ENCODE data around the gene HIVEP3. TPM values are rescaled to one million over a fixed set of nuclear protein-coding genes. Genes with fewer than 3 reads are reported as not detected.

Gene HIVEP3
- total RNA-seq, 1 experiment from 2014 or later = 1.4 TPM

GRCh38 chr1:41855713-41856112, 63.0 kb downstream of the HIVEP3 start:
- Histone ChIP-seq H2BK20ac (ENCODE audit: low read depth, low read length, poor library complexity, severe bottlenecking) (no peak overlapping the region), H4K91ac (ENCODE audit: insufficient read length, low read depth, low read length) (no peak overlapping the region), H3K14ac (ENCODE audit: insufficient read depth, low read length) (no peak overlapping the region), H3K23me2 (ENCODE audit: insufficient read length, low read depth, low read length, poor library complexity, severe bottlenecking) (no peaks in the 10 kb centered on the region), H2BK120ac (ENCODE audit: low read depth, low read length, poor library complexity, severe bottlenecking) (no peak overlapping the region), H2BK12ac (ENCODE audit: insufficient read length, low read depth, low read length) (no peak overlapping the region), H2AK5ac (ENCODE audit: insufficient read length, low read length) (no peak overlapping the region), H2AFZ (ENCODE audit: low read length) (no peak overlapping the region), H3K9ac (ENCODE audit: extremely low read depth, insufficient read length, low read length) (no peak overlapping the region), H4K5ac (ENCODE audit: insufficient read length, low read depth, low read length) (no peak overlapping the region), H3K79me1 (ENCODE audit: insufficient read depth, low read depth, low read length, poor library complexity, severe bottlenecking) (no peaks in the 10 kb centered on the region), H3K4me1 (ENCODE audit: insufficient read depth, low read length) (peaks cover 4% of the 10 kb centered on the region; the same call in 1 of the 2 replicates), H3K27ac (ENCODE audit: insufficient read length, low read depth, low read length) (no peak overlapping the region), H3K79me2 (ENCODE audit: insufficient read depth, low read length) (no peaks in the 10 kb centered on the region), H4K8ac (replicated peaks; ENCODE audit: insufficient read length, low read depth, low read length) (no peak overlapping the region), H3T11ph (ENCODE audit: low read length) (no peak overlapping the region), H3K18ac (ENCODE audit: insufficient read length, low read depth, low read length) (no peak overlapping the region), H3K23ac (ENCODE audit: insufficient read length, low read depth, low read length) (no peak overlapping the region), H2BK5ac (ENCODE audit: insufficient read length, low read length) (no peak overlapping the region), H4K20me1 (ENCODE audit: control insufficient read depth, insufficient read depth, insufficient read length) (no peaks in the 10 kb centered on the region), H3K4me2 (ENCODE audit: insufficient read depth, insufficient read length, low read length) (no peak overlapping the region), H2BK15ac (ENCODE audit: low read depth, low read length) (no peak overlapping the region), H3K56ac (ENCODE audit: insufficient read length, low read depth, low read length) (no peak overlapping the region), H3K9me3 (ENCODE audit: control insufficient read depth, low read depth, low read length) (no peaks in the 10 kb centered on the region), H3K4ac (ENCODE audit: low read depth, low read length) (no peak overlapping the region), H3K27me3 (ENCODE audit: insufficient read depth, low read length) (no peaks in the 10 kb centered on the region)
- WGBS (ENCODE audit: extremely low coverage, insufficient read length, low lambda C conversion rate) = no CpG with 5 or more reads among the region's 2 CpGs
- H3K27me3 Mint-ChIP-seq (ENCODE audit: low read depth) = peaks cover 7% of the 10 kb centered on the region
- H3K36me3 Mint-ChIP-seq (ENCODE audit: insufficient read depth in 1 of 3, low read depth in 3 of 3) = no peaks in the 10 kb centered on the region
- H3K27ac Mint-ChIP-seq = no peak overlapping the region
- no peak for DNase-seq
- no peak for TF ChIP-seq CTCF (conservative IDR thresholded peaks at IDR 0.05)
- H3K9me3 Mint-ChIP-seq = no peaks in the 10 kb centered on the region
- H3K4me1 Mint-ChIP-seq = peaks cover 8 to 14% of the 10 kb centered on the region in 2 experiments
- H3K4me3 Mint-ChIP-seq = no peak overlapping the region

Measured in H9 (cell line).